Adrenal gland (tissue), 5 donors: ENCODE measurements around the gene NBAS.

Source experiments
- POLR2A ChIP-seq, 2 donors: fragments of 450-650 bp; IDR thresholded peaks; one replicate each; pipeline ENCODE4 v1.6.1; 2017; ENCODE audit warnings: antibody characterized with exemption in 2 of 2, mild to moderate bottlenecking in 2 of 2, moderate library complexity in 1 of 2
- TF ChIP-seq, protein P1 (sequence below), 6 experiments: fragments of 450-650 bp in 4 of 6; fragments of 200-600 bp in 2 of 6; sonication (generic) in 1 of 6; IDR thresholded peaks; 1 replicate in 5 of 6; 2 replicates in 1 of 6; pipeline versions ENCODE4 v1.5.1 to v1.8.0; 2016 to 2021; ENCODE audit warnings: antibody characterized with exemption in 6 of 6, mild to moderate bottlenecking in 2 of 6, moderate library complexity in 1 of 6
- donor health status: DM: no; HTN: no; CAD: no.

DNA sequence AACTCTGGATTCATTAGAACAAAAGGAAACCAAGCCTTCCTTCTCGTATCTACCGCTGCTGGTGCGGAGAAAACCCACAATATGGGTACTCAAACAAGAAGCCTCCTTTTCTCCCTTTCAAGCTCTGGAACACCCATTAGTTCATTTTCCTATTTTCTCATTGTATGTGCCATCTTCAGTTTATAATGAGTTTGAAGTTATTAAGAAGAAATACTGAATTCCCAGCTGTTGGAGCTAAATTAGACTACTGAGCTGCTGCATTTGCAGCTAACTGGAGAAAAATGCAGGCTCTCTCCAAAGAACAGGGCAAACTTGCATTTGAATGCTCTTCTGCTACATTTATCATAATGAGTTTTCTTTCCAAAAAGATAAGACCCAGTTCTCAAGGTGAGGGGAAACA is 398.5 kb downstream of the NBAS start:
- TF ChIP-seq, protein P1, sequence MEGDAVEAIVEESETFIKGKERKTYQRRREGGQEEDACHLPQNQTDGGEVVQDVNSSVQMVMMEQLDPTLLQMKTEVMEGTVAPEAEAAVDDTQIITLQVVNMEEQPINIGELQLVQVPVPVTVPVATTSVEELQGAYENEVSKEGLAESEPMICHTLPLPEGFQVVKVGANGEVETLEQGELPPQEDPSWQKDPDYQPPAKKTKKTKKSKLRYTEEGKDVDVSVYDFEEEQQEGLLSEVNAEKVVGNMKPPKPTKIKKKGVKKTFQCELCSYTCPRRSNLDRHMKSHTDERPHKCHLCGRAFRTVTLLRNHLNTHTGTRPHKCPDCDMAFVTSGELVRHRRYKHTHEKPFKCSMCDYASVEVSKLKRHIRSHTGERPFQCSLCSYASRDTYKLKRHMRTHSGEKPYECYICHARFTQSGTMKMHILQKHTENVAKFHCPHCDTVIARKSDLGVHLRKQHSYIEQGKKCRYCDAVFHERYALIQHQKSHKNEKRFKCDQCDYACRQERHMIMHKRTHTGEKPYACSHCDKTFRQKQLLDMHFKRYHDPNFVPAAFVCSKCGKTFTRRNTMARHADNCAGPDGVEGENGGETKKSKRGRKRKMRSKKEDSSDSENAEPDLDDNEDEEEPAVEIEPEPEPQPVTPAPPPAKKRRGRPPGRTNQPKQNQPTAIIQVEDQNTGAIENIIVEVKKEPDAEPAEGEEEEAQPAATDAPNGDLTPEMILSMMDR (IDR thresholded peaks at IDR 0.05), result no peak
- no peak for TF ChIP-seq POLR2A (IDR thresholded peaks at IDR 0.05)
